A549 (cell line): ENCODE data around the gene RHOF. TPM values are rescaled to one million over a fixed set of nuclear protein-coding genes. Genes with fewer than 3 reads are reported as not detected.

ENCODE experiments used
- ATAC-seq, 2 experiments: fragments of 200-7000 bp in 1 of 2; fragments of >200 bp in 1 of 2; cut with Nextera tagmentation in 1 of 2; cut with Tn5 transposase in 1 of 2; 3 replicates each; pipeline versions ENCODE4 v1.8.0 to v1.9.1; 2018 to 2020; ENCODE audit warnings: mild to moderate bottlenecking in 1 of 2, moderate library complexity in 1 of 2
- CTCF ChIA-PET: fragments of 300-600 bp; sonication (Branson Sonifier 250); formaldehyde crosslinking; extraction: SDS; loops from one replicate; lab custom pipeline; 2021; ENCODE audit warnings: antibody characterized with exemption, inconsistent platforms; lab: Yijun Ruan, JAX
- POLR2A ChIA-PET: fragments of 350-600 bp; formaldehyde crosslinking; extraction: SDS; loops from one replicate; lab custom pipeline; 2021; ENCODE audit warnings: antibody characterized with exemption, inconsistent platforms; lab: Yijun Ruan, JAX
- DNase-seq, 2 experiments: peaks; one replicate each; pipeline versions ENCODE4 v3.0.0 to v3.0.0-alpha.2; 2011 to 2016; ENCODE audit warnings: low read depth in 1 of 2, low spot score in 1 of 2
- FAIRE-seq: peaks from 2 replicates; lab custom pipeline; 2011; peaks lifted over from hg19 to GRCh38; lab: Jason Lieb, UNC
- H3K27ac ChIP-seq, 2 experiments: fragments of >200 bp; sonication (Bioruptor Twin); formaldehyde crosslinking; 3 replicates each; pipeline ENCODE4 v1.5.1; 2016 to 2017
- H3K4me1 ChIP-seq: fragments of >200 bp; sonication (Bioruptor Twin); formaldehyde crosslinking; 3 replicates; pipeline ENCODE4 v1.6.1; 2016
- H3K4me2 ChIP-seq: fragments of >200 bp; sonication (Bioruptor Twin); formaldehyde crosslinking; 3 replicates; pipeline ENCODE4 v1.6.1; 2016
- H3K4me3 ChIP-seq: fragments of >200 bp; sonication (Bioruptor Twin); formaldehyde crosslinking; 3 replicates; pipeline ENCODE4 v1.5.1; 2016
- H3K9me3 ChIP-seq: fragments of >200 bp; sonication (Bioruptor Twin); formaldehyde crosslinking; 3 replicates; pipeline ENCODE4 v1.6.1; 2016
- ATOH8 ChIP-seq: fragments of 250-450 bp; sonication (Bioruptor Pico); IDR thresholded peaks from 2 replicates; pipeline ENCODE4 v1.5.0; 2020; ENCODE audit warnings: low read depth, mild to moderate bottlenecking, moderate library complexity
- BHLHE40 ChIP-seq: IDR thresholded peaks from 2 replicates; pipeline ENCODE4 v1.6.1; 2012; ENCODE audit warnings: low read depth, low read length, inconsistent platforms
- CEBPB ChIP-seq, 2 experiments: fragments of >200 bp in 1 of 2; sonication (Bioruptor Twin) in 1 of 2; formaldehyde crosslinking in 1 of 2; IDR thresholded peaks; 2 replicates each; pipeline ENCODE4 v1.6.1; 2012 to 2016
- CHD2 ChIP-seq: fragments of 150-350 bp; IDR thresholded peaks from 2 replicates; pipeline ENCODE4 v1.6.1; 2014; ENCODE audit warnings: low read length; ENCODE audit not compliant: partially characterized antibody
- CTCF ChIP-seq: fragments of >200 bp; sonication (Bioruptor Twin); formaldehyde crosslinking; IDR thresholded peaks from 3 replicates; pipeline ENCODE4 v1.5.1; 2016
- EHF ChIP-seq: fragments of 250-450 bp; sonication (Bioruptor Pico); IDR thresholded peaks from 2 replicates; pipeline ENCODE4 v1.5.0; 2020; ENCODE audit warnings: mild to moderate bottlenecking
- ELK1 ChIP-seq: fragments of 150-350 bp; IDR thresholded peaks from 2 replicates; pipeline ENCODE4 v1.6.1; 2014; ENCODE audit warnings: low read depth, mild to moderate bottlenecking, low read length
- EP300 ChIP-seq, 2 experiments: fragments of >200 bp; sonication (Bioruptor Twin); formaldehyde crosslinking; IDR thresholded peaks; 2 replicates in 1 of 2; 3 replicates in 1 of 2; pipeline ENCODE4 v1.6.1; 2016 to 2017
- FOSB ChIP-seq: fragments of 250-450 bp; sonication (Bioruptor Pico); IDR thresholded peaks from 2 replicates; pipeline ENCODE4 v1.5.0; 2020; ENCODE audit warnings: mild to moderate bottlenecking, moderate library complexity
- FOXS1 ChIP-seq: fragments of 250-450 bp; sonication (Bioruptor Pico); IDR thresholded peaks from 2 replicates; pipeline ENCODE4 v1.5.0; 2020; ENCODE audit warnings: mild to moderate bottlenecking, moderate library complexity
- HES2 ChIP-seq: fragments of >200 bp; sonication (Bioruptor Twin); formaldehyde crosslinking; IDR thresholded peaks from 2 replicates; pipeline ENCODE4 v1.6.1; 2016
- HEYL ChIP-seq: fragments of 250-450 bp; sonication (Bioruptor Pico); IDR thresholded peaks from 2 replicates; pipeline ENCODE4 v1.8.0; 2021; ENCODE audit warnings: mild to moderate bottlenecking, moderate library complexity
- HOXA7 ChIP-seq: fragments of 250-450 bp; sonication (Bioruptor Pico); IDR thresholded peaks from 2 replicates; pipeline ENCODE4 v1.5.0; 2020; ENCODE audit warnings: mild to moderate bottlenecking, moderate library complexity
- HOXB13 ChIP-seq: fragments of 250-450 bp; sonication (Bioruptor Pico); IDR thresholded peaks from 2 replicates; pipeline ENCODE4 v1.5.0; 2020; ENCODE audit warnings: low read depth, mild to moderate bottlenecking, moderate library complexity
- HOXB5 ChIP-seq: fragments of 250-450 bp; sonication (Bioruptor Pico); IDR thresholded peaks from 2 replicates; pipeline ENCODE4 v1.5.0; 2020; ENCODE audit warnings: mild to moderate bottlenecking, moderate library complexity
- KDM1A ChIP-seq: fragments of 200-600 bp; sonication (generic); IDR thresholded peaks from 2 replicates; pipeline ENCODE4 v1.6.1; 2016; ENCODE audit warnings: low read depth, mild to moderate bottlenecking
- KDM5A ChIP-seq: fragments of 200-600 bp; sonication (generic); IDR thresholded peaks from 2 replicates; pipeline ENCODE4 v1.6.1; 2016; ENCODE audit warnings: antibody characterized with exemption, mild to moderate bottlenecking
- MAFK ChIP-seq: fragments of 450-650 bp; IDR thresholded peaks from 2 replicates; pipeline ENCODE4 v1.6.1; 2014; ENCODE audit not compliant: partially characterized antibody
- MAX ChIP-seq: IDR thresholded peaks from 2 replicates; pipeline ENCODE4 v1.6.1; 2012
- POLR2AphosphoS2 ChIP-seq: conservative IDR thresholded peaks from 2 replicates; pipeline ENCODE4 v1.6.1; 2012; ENCODE audit warnings: low read length, improper control_type of control experiment, inconsistent platforms
- RARB ChIP-seq: fragments of 250-450 bp; sonication (Bioruptor Pico); IDR thresholded peaks from 2 replicates; pipeline ENCODE4 v1.8.0; 2021; ENCODE audit warnings: mild to moderate bottlenecking, moderate library complexity
- RCOR1 ChIP-seq: fragments of 150-350 bp; IDR thresholded peaks from 2 replicates; pipeline ENCODE4 v1.6.1; 2014; ENCODE audit warnings: antibody characterized with exemption, low read length, low read depth
- RFX5 ChIP-seq: fragments of 450-650 bp; IDR thresholded peaks from 2 replicates; pipeline ENCODE4 v1.7.1; 2014; ENCODE audit warnings: antibody characterized with exemption, mild to moderate bottlenecking, moderate library complexity
- RNF2 ChIP-seq: fragments of 200-600 bp; sonication (generic); IDR thresholded peaks from 2 replicates; pipeline ENCODE4 v1.6.1; 2016; ENCODE audit warnings: low read depth, mild to moderate bottlenecking, antibody characterized with exemption, moderate library complexity, borderline replicate concordance
- SREBF2 ChIP-seq: fragments of 450-650 bp; IDR thresholded peaks from 2 replicates; pipeline ENCODE4 v1.6.1; 2014; ENCODE audit warnings: mild to moderate bottlenecking, moderate library complexity
- TFCP2L1 ChIP-seq: fragments of 250-450 bp; sonication (Bioruptor Pico); IDR thresholded peaks from 2 replicates; pipeline ENCODE4 v1.5.0; 2021; ENCODE audit warnings: mild to moderate bottlenecking
- ZC3H11A ChIP-seq: fragments of 450-650 bp; IDR thresholded peaks from 2 replicates; pipeline ENCODE4 v1.6.1; 2014; ENCODE audit warnings: antibody characterized with exemption, mild to moderate bottlenecking
- ZFP36 ChIP-seq: fragments of 450-650 bp; IDR thresholded peaks from 2 replicates; pipeline ENCODE4 v1.6.1; 2014; ENCODE audit warnings: borderline replicate concordance; ENCODE audit not compliant: partially characterized antibody
- ZNF302 ChIP-seq: fragments of 250-450 bp; sonication (Bioruptor Pico); IDR thresholded peaks from 2 replicates; pipeline ENCODE4 v1.9.0; 2021; ENCODE audit warnings: inconsistent platforms, mild to moderate bottlenecking, moderate library complexity
- WGBS: methylation state at CpG from one replicate; pipeline ENCODE4 v1.1.6; 2017; ENCODE audit errors: missing lambda C conversion rate; 5-methylcytosine and 5-hydroxymethylcytosine counted together
- polyA plus RNA-seq, 4 experiments: library from polyadenylated mRNA; depleted of rRNA in 3 of 4; stranded (reverse); fragments of >200 nt; fragmentation: RNase III in 1 of 4; extraction: RNeasy Plus Mini Kit Qiagen cat#74134 plus additional on column Dnase treatment in 1 of 4; gene quantifications; 2 replicates in 3 of 4; 3 replicates in 1 of 4; pipeline ENCODE4 v1.2.3, GENCODE V29; 2011 to 2017

Gene RHOF
- polyA plus RNA-seq, 2 of the 4 experiments (the other 2 are of a cell fraction): 47.1 to 52.3 TPM

- TF ChIP-seq RNF2 (no peak), FOSB (0 out of 2 replicates have a peak, but pooled peaks have one; percentile 68), CHD2 (peak; percentile 73), MAX (peak; percentile 79), KDM1A (no peak)
These were observed 9.6 kb upstream of the RHOF start (continued) for GRCh38 chr12:121802843-121803698.

GRCh38 chr12:121802485-121802842 is 9.0 kb upstream of the RHOF start:
- POLR2A ChIA-PET: interaction anchor here (0.9 to 3.3 kb wide), 8 partner anchors 8 to 116 kb away, joined by 3 to 35 read pairs (median 4); partner anchors contain the start of genes PSMD9, RHOF and TMEM120B
- Histone ChIP-seq H3K9me3 (no peaks in the 10 kb centered on the region), H3K4me3 (peak overlapping the region; percentile 60), H3K27ac (peak overlapping the region; percentile 100), H3K4me1 (peaks cover 57% of the 10 kb centered on the region), H3K4me2 (peak overlapping the region; percentile 78)
- CTCF ChIA-PET: interaction anchor here (0.6 to 72.2 kb wide), 5 partner anchors 8 to 297 kb away, joined by 3 to 2657 read pairs (median 6); partner anchors contain the start of genes PSMD9, RHOF and SETD1B
- DNase-seq: no peak
- TF ChIP-seq KDM5A (no peak), FOSB (no peak; the same call in 1 of the 2 replicates), TFCP2L1 (0 out of 2 replicates have a peak, but pooled peaks have one; percentile 84), FOXS1 (peak; percentile 39; the same call in 1 of the 2 replicates), ZC3H11A (no peak), SREBF2 (no peak), CTCF (no peak), HOXA7 (CRISPR knock-in tag) (0 out of 2 replicates have a peak, but pooled peaks have one; percentile 38), HEYL (no peak; the same call in 1 of the 2 replicates), EHF (peak; percentile 68), ZFP36 (no peak), BHLHE40 (no peak), RFX5 (no peak), MAFK (no peak)
- WGBS: 0% methylated on average over 1 of the region's 1 CpG
- FAIRE-seq: no peak
- no peak for ATAC-seq

GRCh38 chr12:121801595-121802484 is 8.4 kb upstream of the RHOF start:
- POLR2A ChIA-PET: interaction anchor here (1.2 to 3.3 kb wide), 7 partner anchors 8 to 115 kb away, joined by 3 to 35 read pairs (median 4); partner anchors contain the start of genes PSMD9 and RHOF
- Histone ChIP-seq H3K4me3 (peak overlapping the region; percentile 60), H3K4me2 (peak overlapping the region; percentile 78), H3K27ac (peak overlapping the region; percentile 100), H3K4me1 (peaks cover 54% of the 10 kb centered on the region), H3K9me3 (no peaks in the 10 kb centered on the region)
- 8% methylated on average over 18 of the region's 18 CpGs for WGBS
- TF ChIP-seq POLR2AphosphoS2 (no peak), RARB (CRISPR knock-in tag) (peak; percentile 44; the same call in 1 of the 2 replicates), HOXB5 (CRISPR knock-in tag) (no peak), HES2 (no peak), ELK1 (no peak), ZNF302 (CRISPR knock-in tag) (0 out of 2 replicates have a peak, but pooled peaks have one; percentile 56), RCOR1 (no peak), FOSB (peak; percentile 88), HOXB13 (CRISPR knock-in tag) (no peak), EP300 (IDR thresholded peaks at IDR 0.05) (no peak), HOXA7 (CRISPR knock-in tag) (peak; percentile 73; the same call in 1 of the 2 replicates), ATOH8 (CRISPR knock-in tag) (no peak), CEBPB (IDR thresholded peaks at IDR 0.05) (no peak)
- TF ChIP-seq, all 56 proteins: peak for 4
- FAIRE-seq (no peak), DNase-seq (no peak), ATAC-seq (no peak)
- CTCF ChIA-PET: interaction anchor here (0.6 to 72.2 kb wide), 5 partner anchors 9 to 296 kb away, joined by 3 to 2657 read pairs (median 6); partner anchors contain the start of genes PSMD9, RHOF and SETD1B
